ENCODE results near the gene CEBPZOS.
"Not testable (repeated sequence)": the region's sequence is repeated elsewhere in the genome, so short reads cannot be mapped to it uniquely, and the experiment has no call there.

The CEBPZOS gene

DNA sequence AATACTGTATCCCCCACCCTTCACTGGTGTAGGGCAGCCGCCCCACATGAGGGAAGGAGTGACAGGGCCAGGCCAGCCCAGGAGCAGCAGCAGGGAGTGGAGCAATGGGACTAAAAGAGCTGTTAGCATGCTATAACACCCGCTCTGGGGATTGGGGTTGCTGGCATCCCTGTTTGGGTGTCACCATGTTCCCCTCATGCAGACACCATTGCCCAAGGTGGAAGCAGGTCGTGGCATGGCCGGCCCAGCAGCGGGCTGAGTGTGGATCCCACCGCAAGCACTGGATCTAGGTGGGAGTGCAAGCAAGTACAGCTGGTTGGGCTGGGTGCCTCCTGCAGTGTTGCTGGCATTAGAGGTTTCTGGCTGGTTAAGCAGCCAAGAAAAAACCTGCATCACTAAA is 4.5 kb upstream of the CEBPZOS start:
- DNase-seq: no peak

DNA sequence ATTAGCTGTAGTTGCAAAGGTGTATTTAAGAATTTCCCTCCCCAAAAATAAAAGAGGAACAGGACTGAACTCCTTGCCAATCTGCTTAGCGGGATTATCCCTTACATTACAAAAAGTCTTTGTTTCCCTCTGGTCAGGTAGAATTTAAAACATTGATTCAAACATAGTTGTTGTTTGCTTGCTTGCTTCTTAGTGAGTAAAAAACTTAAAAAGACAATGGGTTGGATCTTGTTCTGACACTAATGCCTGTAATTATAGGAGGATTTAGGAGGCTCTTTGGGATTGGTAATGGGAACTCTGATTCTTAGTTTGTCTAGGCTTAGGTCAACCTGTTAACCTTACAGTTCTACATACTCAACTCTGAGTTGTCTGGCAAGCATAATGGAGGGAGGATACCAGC is 3.7 kb upstream of the CEBPZOS start:
- no peak for DNase-seq

DNA sequence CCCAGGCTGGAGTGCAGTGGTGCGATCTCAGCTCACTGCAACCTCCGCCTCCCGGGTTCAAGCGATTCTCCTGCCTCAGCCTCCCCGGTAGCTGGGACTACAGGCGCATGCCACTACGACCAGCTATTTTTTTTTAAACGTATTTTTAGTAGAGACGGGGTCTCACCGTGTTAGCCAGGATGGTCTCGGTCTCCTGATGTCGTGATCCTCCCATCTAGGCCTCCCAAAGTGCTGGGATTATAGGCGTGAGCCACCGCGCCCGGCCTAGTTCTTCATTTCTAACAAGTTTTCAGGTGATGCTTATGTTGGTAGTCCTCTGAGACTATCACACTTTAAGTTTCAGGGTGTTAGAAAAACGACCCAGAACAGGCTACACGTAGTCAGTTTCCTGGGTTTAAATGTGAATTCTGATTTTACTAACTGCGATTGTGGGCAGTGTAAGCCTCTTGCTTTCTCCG is 405 bp upstream of the CEBPZOS start:
- not testable (repeated sequence) for DNase-seq

DNA sequence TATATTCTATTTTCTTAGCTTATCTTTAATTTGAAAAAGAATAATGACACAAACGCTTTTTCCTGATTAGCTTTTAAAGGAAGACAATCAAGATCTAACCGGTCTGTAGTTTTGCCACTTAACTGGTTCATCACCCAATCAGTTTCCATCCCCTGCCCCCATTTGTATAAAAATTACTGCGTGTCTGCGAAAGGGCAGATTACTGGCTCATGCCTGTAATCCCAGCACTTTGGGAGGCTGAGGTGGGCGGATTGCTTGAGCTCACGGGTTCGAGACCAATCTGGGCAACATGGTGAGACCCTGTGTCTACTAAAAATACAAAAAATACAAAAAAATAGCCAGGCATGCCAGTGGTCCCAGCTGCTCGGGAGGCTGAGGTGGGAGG is 2.4 kb downstream of the CEBPZOS start:
- no peak for DNase-seq

DNA sequence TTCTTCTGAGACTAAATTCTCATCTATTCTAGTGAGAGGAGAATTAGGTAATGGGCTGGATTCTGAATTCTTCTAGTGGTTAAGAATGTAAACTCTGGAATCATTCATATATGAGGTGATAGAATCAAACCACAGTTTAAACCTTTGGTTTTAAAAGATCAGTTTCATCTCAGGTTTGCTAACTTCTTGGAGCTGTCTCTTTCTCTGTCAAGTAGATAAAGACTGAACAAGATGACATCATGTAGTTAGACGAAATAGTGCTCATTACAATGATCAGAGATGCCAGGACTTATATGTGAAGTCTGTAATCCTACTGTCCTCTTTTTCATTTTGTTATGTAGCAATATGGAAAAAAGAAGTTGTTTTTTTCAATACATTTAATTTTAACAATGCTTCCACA is 4.9 kb downstream of the CEBPZOS start:
- no peak for DNase-seq

DNA sequence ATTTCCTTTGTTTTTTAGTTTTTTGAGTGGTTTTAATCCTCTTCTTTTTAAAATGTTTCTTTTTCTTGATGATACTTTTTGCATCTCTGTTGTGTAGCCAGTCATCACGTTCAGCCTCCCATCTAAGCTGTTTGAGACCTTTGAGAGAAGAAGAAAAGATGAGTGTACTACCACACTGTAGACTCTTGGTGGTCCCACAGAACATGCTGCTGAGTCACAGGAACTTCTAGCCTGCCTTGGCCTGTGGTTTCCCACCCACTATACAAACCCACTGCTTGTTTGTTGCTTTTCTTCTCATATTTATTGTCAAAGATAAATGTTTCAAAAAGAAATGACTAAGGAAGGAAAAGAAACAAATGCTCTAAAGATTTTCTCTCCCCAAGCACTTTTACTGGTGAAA is 5.5 kb downstream of the CEBPZOS start:
- DNase-seq: no peak

DNA sequence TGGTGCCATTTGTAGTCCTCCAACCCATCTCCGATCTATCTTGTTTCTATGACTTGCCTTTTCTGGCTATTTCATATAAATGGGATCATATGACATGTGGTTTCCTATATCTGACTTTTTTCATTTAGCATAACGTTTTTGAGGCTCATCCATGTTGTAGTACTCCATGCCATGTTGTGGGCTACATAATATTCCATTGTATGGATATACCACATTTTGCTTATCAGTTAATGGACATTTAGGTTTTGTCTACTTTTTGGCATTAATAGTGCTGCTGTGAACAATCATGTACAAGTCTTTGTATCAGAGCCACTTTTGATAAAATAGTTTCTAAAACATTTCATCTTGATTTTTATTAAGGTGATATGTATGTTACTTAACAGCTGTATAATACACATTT is 7.4 kb downstream of the CEBPZOS start:
- DNase-seq: no peak

DNA sequence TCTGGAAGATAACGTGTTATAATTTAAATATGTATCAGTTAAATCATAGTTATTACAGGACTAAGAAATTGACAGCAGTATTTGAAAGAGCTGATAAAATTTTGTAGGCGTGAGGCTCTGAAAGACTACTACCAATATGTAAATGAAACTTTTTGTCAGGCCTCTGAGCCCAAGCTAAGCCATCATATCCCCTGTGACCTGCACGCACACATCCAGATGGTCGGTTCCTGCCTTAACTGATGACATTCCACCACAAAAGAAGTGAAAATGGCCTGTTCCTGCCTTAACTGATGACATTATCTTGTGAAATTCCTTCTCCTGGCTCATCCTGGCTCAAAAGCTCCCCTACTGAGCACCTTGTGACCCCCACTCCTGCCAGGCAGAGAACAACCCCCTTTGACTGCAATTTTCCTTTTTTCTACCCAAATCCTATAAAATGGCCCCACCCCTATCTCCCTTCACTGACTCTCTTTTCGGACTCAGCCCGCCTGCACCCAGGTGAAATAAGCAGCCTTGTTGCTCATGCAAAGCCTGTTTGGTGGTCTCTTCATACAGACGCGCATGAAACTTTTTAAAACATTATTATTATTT is 8.9 kb downstream of the CEBPZOS start:
- DNase-seq: not testable (repeated sequence)

DNA sequence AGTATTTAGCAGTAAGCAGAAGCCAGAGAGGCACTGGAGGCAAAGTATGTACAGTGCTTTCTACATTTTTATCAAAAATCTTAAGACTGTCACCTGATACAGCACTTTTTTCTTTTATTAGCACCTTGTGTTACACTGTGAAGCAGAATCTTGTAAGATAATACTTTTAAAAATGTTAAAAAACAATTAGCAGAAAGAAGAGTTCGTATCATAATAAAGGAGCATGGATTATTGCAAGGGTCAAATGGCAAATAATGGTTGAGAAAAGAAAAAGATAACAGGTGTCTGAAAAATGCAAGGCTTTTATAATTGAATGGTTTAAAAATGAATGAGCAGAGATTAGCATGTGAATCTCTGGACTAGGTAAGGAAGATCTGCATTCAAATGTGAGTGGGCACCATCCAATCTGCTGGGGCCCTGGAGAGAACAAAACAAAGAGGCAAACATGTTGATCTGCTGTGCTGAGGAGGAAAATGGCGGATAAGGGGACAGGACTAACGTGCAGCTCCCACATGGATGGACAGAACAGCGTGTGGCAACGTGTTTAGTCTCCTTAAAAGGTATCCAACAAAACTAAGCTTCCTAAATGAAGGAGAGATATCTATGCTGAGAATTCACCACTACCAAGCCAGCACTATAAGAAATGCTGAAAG is 9.5 kb downstream of the CEBPZOS start:
- no peak for DNase-seq

DNA sequence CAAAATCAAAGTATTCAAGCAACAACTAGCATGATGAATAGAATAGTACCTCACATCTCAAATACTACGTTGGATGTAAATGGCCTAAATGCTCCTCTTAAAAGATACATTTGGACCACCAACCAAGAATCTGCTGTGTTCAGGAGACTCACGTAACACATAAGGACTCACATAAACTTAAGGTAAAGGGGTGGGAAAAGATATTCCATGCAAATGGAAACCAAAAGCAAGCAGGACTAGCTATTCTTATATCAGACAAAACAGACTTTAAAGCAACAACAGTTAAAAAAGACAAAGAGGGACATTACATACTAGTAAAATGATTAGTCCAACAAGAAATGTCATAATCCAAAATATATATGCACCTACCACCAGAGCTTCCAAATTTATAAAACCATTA is 10.5 kb downstream of the CEBPZOS start:
- not testable (repeated sequence) for DNase-seq

DNA sequence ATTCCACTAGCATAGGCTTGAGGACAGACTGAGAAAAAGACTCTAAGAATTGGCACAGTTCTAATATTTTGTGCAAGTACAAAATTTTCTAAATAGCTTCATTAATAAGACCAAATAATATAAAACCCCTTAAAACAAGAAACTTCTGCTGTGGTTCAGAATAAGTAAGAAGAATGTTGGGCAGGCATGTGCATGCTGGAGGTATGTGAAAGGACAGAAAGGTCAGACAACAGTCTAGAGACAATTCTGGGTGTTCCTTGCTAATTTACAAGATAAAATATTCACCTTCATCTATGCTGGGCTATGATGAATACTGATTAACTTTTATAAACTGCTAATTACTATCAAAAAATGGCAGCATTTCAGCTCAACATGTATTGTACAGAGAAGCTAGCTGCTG is 14.9 kb downstream of the CEBPZOS start:
- DNase-seq: no peak

DNA sequence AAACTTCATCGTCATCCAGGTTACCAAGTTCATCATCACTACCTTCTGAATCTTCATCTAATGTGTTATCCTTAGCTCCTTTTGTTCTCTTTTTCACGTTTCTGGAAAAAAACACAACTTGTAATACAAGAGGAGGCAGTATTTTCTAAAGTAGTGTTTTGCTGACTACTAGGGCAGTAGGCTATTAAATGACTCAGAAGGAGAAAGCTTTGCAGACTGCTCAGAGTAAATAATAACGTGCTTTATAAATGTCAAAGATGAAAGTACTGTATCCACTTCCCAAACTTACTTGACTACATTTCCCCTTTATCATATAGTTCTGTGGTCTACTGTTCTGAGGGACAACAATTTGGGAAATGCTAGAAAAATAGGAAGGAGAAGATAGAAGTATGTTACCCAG is 15.6 kb downstream of the CEBPZOS start:
- DNase-seq: no peak

DNA sequence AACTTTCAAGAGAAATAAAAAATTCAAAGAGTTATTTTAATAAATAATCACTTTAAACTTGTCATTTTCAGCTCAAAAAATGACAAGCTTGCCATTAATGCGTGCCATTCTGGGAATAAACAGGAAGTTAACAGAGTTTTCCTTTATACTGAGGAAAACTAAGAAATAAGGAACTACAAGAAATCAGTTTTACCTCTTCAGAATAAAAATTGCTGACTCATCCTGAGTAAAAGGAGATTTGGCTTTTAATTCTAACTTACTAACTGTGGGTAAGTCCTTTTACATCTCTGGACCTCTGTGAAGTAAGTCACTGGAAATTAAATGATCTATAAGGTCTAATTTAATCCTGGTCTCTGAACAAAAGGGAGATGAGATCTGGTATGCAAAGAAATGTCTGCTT is 19.0 kb downstream of the CEBPZOS start:
- no peak for DNase-seq

DNA sequence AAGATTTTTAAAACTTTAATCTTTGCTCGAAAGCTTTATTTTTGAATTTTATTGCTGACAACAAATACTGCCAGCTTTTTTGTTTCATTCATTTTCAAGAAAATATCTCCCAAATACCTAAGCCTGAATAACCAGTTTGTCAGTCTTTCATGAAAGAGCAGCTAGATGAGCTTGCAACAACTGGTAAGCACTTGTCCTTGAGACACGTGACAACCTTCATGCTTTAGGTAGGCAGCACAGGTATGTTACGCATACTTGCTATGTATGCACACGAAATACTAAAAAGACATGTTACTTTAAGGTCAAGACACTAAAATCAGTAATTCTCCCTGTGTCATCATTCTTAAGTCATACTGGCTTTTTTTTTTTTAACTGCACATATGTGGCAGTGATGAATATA is 22.8 kb downstream of the CEBPZOS start:
- no peak for DNase-seq

DNA sequence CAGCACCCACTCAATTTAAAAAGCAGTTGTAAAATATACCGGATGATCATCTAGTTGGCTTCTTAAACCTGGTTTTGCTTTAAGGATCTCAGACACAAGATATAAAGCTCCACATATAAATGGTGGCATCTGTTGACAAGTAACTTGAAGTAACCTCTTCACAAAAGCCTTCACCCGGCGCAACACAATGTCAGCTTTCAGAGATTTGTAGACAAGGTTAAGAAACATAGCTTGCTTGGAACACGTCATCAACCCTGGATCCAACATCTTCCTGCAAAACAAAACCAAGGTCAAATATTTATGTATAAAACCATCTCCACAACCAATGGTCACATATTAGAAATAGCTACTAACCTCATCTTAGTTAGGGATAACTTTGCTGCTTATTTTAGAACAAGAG is 26.8 kb downstream of the CEBPZOS start:
- DNase-seq: no peak

DNA sequence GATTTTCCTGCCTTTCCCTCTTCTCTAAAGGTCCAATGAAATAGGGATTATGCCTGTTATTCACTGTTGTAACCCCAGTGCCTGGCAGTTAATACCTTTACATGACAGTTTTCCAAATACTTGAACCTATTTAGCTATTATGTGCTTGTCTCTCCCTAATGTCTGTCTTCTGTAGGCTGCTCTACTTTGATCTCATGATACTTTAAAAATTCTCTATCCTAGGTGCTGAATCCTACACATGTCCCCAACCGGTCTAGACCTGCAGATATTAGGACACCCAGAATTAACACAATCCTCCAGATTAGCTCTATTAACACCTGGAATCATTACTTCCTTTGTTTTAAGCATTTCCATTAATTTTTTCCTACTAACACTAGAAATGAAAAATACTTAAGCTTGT is 27.8 kb downstream of the CEBPZOS start:
- DNase-seq: no peak

DNA sequence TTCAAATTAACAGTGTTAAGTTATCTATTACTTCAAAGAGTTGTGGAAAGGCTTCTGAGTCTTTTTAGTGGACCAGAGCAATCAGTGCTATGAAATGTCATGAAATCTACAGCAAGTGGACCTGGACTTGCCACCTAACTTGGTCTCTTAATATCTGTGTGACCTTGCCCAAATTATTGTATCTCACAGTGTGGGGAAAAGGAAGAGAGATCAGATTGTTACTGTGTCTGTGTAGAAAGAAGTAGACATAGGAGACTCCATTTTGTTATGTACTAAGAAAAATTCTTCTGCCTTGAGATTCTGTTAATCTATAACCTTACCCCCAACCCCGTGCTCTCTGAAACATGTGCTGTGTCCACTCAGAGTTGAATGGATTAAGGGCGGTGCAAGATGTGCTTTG is 28.8 kb downstream of the CEBPZOS start:
- not testable (repeated sequence) for DNase-seq

DNA sequence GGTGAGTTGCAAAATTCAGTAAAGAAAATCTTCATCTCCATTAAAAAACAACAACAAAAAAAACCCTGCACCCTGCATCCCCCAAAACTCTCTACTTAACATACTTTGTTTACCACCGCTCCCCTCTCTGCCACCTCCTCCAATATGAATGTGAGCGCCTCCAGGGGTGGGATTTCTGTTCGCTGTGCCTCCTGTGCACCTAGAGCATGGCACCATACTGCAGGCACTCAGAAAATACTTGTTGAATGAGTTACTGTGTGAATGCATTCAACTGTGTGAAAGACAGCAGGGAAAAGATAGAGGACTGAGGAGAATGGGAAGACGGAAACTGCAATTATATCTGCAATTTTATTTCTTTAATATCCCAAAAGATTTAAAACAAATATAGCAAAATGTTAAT is 30.6 kb downstream of the CEBPZOS start:
- no peak for DNase-seq

DNA sequence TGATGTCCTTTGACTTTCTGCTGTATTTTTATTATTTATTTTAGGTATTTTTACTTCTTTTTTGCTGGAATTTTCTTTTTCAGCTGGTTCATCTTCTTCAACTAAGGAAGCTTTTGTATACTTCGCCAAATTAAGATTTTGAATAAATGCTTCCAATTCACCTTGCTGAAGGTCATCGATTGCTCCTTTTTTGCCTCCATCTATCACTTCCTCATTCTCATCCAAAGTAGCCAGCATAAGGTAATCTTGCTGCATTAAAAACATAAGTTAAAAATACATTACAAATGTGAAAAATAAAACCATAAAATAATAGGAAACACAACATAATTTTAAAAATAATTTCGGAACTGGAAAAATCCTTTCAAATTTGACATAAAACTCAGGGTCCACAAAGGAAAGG is 32.5 kb downstream of the CEBPZOS start:
- DNase-seq: no peak

DNA sequence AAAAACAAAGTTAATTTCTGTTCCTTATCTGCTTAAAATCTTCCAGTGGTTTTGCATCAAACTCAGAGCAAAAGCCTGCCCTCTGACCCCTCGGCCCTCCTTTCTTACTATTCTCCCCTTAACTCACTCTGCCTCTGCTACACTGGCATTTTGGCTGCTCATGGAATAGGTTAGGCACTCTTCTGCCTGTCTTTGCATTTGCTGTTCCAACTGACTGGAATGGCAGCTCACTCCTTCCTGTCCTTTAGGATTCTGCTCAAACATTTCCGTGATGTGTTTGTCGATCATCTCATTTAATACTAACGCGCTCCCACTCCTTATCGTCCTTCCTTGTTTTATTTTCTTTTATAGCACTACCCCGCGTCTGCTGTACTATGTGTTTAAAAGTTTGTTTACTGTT is 34.3 kb downstream of the CEBPZOS start:
- no peak for DNase-seq

DNA sequence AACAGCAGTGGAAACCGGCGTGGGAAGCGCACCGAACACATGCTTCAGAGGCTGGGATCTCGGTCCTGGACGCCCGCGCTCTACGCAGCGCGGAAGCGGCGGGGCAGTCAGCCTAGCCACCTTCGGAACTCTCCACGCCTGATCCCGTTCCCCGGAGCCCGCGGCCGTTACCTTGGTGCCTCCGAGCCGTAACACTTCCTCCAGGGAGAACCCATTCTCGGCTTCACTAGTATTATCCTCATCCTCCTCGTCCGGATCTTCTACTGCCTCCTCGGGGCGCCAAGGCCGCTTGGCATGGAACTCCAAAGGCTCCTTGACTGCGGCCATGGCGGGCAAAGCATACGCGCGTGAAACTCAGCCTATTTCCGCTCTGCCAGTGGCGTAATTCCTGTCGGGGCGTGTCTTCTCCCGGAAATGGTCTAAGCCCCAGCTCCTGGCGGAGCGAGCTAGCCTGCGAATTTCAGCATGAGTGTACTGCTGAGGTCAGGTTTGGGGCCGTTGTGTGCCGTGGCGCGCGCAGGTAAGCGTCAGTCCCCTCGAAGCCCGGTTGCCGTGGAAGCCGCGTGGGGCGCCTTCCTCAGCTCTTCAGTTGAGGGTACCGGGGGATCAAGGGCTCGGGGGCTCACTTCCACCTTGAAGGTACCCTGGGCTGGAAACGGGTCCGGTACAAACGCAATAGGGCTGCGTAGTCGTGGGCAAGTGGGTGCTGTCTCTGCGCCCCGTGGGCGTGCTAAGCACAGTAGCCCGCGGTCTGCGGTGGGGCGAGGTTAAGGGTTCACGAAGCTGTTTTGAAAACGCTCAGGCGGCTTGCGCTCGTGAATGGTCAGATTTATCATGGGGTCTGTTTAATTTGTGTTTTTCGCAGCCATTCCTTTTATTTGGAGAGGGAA is 35.2 kb downstream of the CEBPZOS start, which contains the start of the genes CEBPZ and NDUFAF7:
TSS of gene CEBPZ (minus strand) at position 356 of the 890 bp plus-strand sequence. CDS start at position 327, 29 bp downstream.
TSS of gene NDUFAF7 (plus strand) at position 418 of the 890 bp plus-strand sequence. CDS start at position 466, 48 bp downstream.
- peak; percentile 82 for DNase-seq

DNA sequence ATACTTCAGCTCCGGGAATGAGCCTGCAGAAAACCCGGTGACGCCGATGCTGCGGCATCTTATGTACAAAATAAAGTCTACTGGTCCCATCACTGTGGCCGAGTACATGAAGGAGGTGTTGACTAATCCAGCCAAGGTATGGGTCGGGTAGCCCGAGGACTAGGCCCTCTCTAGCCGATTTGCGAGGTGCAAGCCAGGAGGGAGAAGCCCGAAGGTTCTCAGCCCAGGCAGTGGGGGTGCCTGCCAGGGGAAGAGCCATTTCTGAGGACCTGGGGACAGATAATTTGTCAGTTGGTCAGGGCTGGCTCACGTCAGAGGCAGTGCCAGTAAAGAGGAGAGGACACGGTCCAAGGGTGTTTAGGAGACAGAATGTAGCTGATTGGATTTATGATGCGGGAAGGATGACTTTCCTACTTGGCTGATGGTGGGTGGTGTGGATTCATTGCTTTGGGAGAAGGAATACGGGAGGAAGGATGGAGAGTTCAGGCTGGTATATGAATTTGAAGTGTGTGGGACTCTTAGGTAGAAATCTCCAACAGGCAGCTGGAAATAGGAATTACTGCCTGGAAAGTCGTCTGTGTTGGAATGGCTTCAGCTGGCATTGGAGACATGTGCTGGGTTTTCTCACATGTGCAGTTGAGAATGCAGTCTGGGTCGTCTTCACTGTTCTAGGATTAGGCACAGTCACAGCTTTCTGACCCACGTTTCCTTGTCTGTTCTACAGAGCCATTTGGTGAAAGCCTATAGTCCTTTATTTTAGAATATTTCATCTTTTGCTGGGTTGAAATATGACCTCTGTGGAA is 36.0 kb downstream of the CEBPZOS start:
- no peak for DNase-seq

DNA sequence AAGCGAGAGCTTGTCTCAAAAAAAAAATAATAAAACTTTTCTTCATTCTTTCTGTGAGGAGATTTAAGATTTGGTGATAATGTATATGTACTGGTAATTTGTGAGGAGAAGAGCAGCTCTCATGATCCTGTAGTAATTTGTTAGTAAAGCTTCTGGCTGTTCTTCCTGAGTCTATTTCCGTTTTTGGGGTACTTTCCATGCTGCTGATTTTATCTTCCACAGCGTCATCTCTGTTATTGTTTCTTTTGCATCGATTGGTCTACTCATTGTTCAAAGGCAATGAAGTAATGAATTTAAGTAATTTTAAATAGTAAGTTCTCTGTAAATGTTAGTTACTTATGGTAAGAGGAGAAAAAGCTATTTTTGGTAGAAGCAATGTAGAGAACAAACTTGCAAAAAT is 47.1 kb downstream of the CEBPZOS start:
- DNase-seq: no peak

All from NCI-H1105 (cell line).